ENCODE results near the gene ARHGAP44. TPM values are rescaled to one million over a fixed set of nuclear protein-coding genes. Genes with fewer than 3 reads are reported as not detected.

Gene ARHGAP44
- total RNA-seq, 1 experiment from 2014 or later: 9.9 TPM

GRCh38 chr17:12907477-12907876 lies 118.2 kb downstream of the ARHGAP44 start:
- Histone ChIP-seq H3K4ac (ENCODE audit: low read depth, low read length) (no peak overlapping the region), H3T11ph (ENCODE audit: low read length) (no peak overlapping the region), H2AFZ (ENCODE audit: low read length) (no peak overlapping the region), H4K91ac (ENCODE audit: insufficient read length, low read depth, low read length) (no peak overlapping the region), H3K23me2 (ENCODE audit: insufficient read length, low read depth, low read length, poor library complexity, severe bottlenecking) (no peaks in the 10 kb centered on the region), H3K23ac (ENCODE audit: insufficient read length, low read depth, low read length) (no peak overlapping the region), H3K9ac (ENCODE audit: extremely low read depth, insufficient read length, low read length) (no peak overlapping the region), H2BK5ac (ENCODE audit: insufficient read length, low read length) (no peak overlapping the region), H4K20me1 (ENCODE audit: control insufficient read depth, insufficient read depth, insufficient read length) (no peaks in the 10 kb centered on the region), H3K56ac (ENCODE audit: insufficient read length, low read depth, low read length) (no peak overlapping the region), H3K79me1 (ENCODE audit: insufficient read depth, low read depth, low read length, poor library complexity, severe bottlenecking) (no peaks in the 10 kb centered on the region), H3K14ac (ENCODE audit: insufficient read depth, low read length) (no peak overlapping the region), H2BK12ac (ENCODE audit: insufficient read length, low read depth, low read length) (no peak overlapping the region), H3K18ac (ENCODE audit: insufficient read length, low read depth, low read length) (no peak overlapping the region), H3K4me1 (ENCODE audit: insufficient read depth, low read length) (no peaks in the 10 kb centered on the region), H2BK20ac (ENCODE audit: low read depth, low read length, poor library complexity, severe bottlenecking) (no peak overlapping the region), H3K27me3 (ENCODE audit: insufficient read depth, low read length) (no peaks in the 10 kb centered on the region), H4K8ac (replicated peaks; ENCODE audit: insufficient read length, low read depth, low read length) (no peak overlapping the region), H2AK5ac (ENCODE audit: insufficient read length, low read length) (no peak overlapping the region), H3K27ac (ENCODE audit: insufficient read length, low read depth, low read length) (no peak overlapping the region), H4K5ac (ENCODE audit: insufficient read length, low read depth, low read length) (no peak overlapping the region), H2BK120ac (ENCODE audit: low read depth, low read length, poor library complexity, severe bottlenecking) (no peak overlapping the region), H2BK15ac (ENCODE audit: low read depth, low read length) (no peak overlapping the region), H3K4me2 (ENCODE audit: insufficient read depth, insufficient read length, low read length) (no peak overlapping the region), H3K9me3 (ENCODE audit: control insufficient read depth, low read depth, low read length) (no peaks in the 10 kb centered on the region), H3K79me2 (ENCODE audit: insufficient read depth, low read length) (no peaks in the 10 kb centered on the region)
- peaks cover 7 to 9% of the 10 kb centered on the region in 2 experiments; a peak in 3 of 5 replicates for H3K9me3 Mint-ChIP-seq
- DNase-seq: no peak
- TF ChIP-seq CTCF (conservative IDR thresholded peaks at IDR 0.05): no peak
- H3K36me3 Mint-ChIP-seq (ENCODE audit: insufficient read depth in 1 of 3, low read depth in 3 of 3): peaks cover 9 to 30% (median 24%) of the 10 kb centered on the region in 3 experiments
- H3K27me3 Mint-ChIP-seq (ENCODE audit: low read depth): no peaks in the 10 kb centered on the region
- no peaks in the 10 kb centered on the region for H3K4me1 Mint-ChIP-seq
- no peak overlapping the region for H3K27ac Mint-ChIP-seq
- no peak overlapping the region for H3K4me3 Mint-ChIP-seq
